Epithelial cell of esophagus (primary cell): ENCODE results near the gene ZNF831.

Experiments
- DNase-seq: peaks from one replicate; pipeline ENCODE4 v3.0.0; 2010; ENCODE audit warnings: low read depth
- H3K4me3 ChIP-seq: 2 replicates; pipeline ENCODE4 v1.5.1; 2011; ENCODE audit warnings: mild to moderate bottlenecking, low read length, control low read depth
- CTCF ChIP-seq: IDR thresholded peaks from 2 replicates; pipeline ENCODE4 v1.5.1; 2011; ENCODE audit warnings: low read depth, mild to moderate bottlenecking, low read length, control low read depth, inconsistent platforms; ENCODE audit not compliant: insufficient read depth; ENCODE audit errors: missing control alignments

ZNF831 gene

GRCh38 chr20:59122566-59122919, 41.1 kb upstream of the ZNF831 start:
- no peak for TF ChIP-seq CTCF
- H3K4me3 ChIP-seq: no peak overlapping the region
- no peak for DNase-seq

GRCh38 chr20:59123011-59123677, 40.5 kb upstream of the ZNF831 start:
- no peak for DNase-seq
- TF ChIP-seq CTCF: no peak
- H3K4me3 ChIP-seq: no peak overlapping the region

GRCh38 chr20:59123678-59124255, 39.9 kb upstream of the ZNF831 start:
- DNase-seq: no peak
- H3K4me3 ChIP-seq: no peak overlapping the region
- no peak for TF ChIP-seq CTCF

- no peak for DNase-seq
- no peak for TF ChIP-seq CTCF
- no peak overlapping the region for H3K4me3 ChIP-seq
Observed at GRCh38 chr20:59124296-59125029, 39.2 kb upstream of the ZNF831 start.

- no peak overlapping the region for H3K4me3 ChIP-seq
- no peak for DNase-seq
- no peak for TF ChIP-seq CTCF
Observed at GRCh38 chr20:59125332-59125731, 38.3 kb upstream of the ZNF831 start.

- H3K4me3 ChIP-seq: no peak overlapping the region
- TF ChIP-seq CTCF: no peak
- DNase-seq: no peak
Observed at GRCh38 chr20:59125836-59126235, 37.8 kb upstream of the ZNF831 start.
